ENCODE results near the gene RAET1E. TPM values are rescaled to one million over a fixed set of nuclear protein-coding genes. Genes with fewer than 3 reads are reported as not detected.
"Not testable (repeated sequence)": the region's sequence is repeated elsewhere in the genome, so short reads cannot be mapped to it uniquely, and the experiment has no call there.

The RAET1E gene
- total RNA-seq, 1 donor from 2014 or later, result 0.23 TPM

DNA sequence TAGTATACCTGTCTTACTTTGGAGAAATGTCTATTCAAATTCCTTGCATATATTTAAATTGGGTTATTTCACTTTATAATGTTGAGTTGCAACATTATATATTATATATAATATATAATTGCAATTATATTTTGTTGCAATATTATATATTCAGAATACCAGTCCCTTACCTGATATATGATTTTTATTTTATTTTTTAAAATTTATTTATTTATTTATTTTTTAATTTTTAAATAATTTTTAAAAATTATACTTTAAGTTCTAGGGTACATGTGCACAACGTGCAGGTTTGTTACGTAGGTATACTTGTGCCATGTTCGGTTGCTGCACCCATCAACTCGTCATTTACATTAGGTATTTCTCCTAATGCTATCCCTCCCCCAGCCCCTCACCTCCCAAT, 29.1 kb upstream of the RAET1E start:
- DNase-seq (ENCODE audit: low spot score), result not testable (repeated sequence)

DNA sequence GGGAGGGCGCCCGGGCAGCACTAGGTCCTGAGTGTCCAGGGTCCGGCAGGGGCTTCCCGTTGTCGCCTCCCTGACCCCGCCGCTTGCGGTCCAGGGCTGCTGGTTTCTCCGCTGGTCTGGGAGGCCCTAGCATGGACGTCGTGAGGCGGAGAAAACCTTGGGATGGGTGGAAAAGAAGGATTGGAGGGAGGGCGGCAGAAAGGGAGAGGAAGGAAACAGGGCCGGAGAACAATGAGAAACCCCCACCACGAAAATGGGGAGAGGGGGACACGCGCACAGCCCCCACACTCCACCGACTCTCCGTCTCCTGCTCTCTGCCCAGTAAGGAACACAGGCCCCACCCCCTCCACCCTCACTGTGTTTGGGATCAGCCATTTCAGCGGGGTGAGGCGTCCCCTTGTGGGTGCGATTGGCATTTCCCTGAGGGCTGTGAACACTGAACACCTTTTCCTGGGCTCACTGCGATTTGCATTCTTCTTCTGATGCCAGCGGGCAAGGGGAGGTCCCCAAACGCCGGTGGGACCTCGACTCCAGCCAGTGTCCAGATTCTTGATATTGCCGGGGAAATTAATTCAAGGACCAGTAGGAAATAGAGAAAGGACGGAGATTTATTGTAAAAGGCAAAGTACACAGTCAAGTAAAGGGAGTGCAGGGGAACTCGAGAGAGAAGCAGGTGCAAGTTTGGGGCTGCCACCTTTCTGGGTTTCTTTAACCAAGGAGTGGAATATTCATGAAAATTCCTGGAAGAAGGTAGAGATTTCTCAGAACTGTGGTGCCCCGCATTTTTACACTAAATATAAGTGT, 28.3 kb upstream of the RAET1E start:
- DNase-seq (ENCODE audit: low spot score), result peak; percentile 91

DNA sequence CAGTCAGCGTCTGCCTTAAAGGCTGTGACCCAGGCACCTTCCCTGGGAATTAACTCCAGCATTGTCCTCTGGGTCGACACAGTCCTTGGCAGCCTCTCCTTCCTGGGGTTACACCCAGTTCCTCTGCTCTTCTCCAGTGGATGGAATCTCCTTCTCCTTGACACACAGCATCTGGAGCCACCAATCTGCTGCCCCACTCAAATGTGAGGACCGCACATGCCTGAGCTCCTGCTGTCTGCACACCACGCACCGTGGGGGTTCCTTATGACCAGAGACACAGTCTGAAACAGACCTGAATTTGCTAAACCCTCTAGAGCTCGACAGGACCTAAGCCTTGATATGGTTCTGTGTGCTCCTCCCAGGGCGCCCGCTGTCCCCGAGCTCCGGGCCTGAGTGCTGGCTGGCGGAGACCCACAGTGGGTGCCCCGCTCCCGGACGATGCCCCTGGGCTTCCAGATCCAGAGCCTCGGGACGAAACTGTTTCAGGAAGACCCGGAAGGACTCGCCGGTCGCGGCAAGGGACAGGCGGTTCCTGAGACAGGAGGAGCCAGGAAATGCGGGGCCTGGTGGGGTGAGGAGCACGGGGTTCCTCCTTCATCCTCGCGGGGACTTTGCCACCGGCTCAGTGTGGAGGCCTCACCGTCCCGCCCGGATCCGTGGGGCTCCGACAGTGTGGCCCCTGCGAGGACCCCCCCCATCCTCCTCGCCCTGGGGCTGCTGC, 27.5 kb upstream of the RAET1E start:
- DNase-seq (ENCODE audit: low spot score), result no peak

DNA sequence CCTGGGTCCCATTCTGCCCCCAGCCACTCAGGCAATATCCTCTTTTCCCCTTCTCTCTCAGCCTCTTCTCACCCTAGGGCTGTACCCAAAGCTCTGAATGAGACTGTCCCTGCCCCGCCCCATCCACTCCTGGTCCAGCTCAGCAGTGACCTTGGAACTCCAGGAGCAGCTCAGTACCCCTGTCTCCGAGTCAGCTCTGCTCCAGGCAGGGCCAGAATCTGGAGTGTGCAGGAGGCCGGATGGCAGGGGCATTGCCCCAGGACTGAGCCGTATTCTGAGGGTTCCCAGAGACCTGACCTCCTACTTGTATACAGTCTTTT, 27.0 kb upstream of the RAET1E start:
- DNase-seq (ENCODE audit: low spot score), result no peak

GRCh38 chr6:149924206-149924932, 26.5 kb upstream of the RAET1E start:
- DNase-seq (ENCODE audit: low spot score), result no peak

DNA sequence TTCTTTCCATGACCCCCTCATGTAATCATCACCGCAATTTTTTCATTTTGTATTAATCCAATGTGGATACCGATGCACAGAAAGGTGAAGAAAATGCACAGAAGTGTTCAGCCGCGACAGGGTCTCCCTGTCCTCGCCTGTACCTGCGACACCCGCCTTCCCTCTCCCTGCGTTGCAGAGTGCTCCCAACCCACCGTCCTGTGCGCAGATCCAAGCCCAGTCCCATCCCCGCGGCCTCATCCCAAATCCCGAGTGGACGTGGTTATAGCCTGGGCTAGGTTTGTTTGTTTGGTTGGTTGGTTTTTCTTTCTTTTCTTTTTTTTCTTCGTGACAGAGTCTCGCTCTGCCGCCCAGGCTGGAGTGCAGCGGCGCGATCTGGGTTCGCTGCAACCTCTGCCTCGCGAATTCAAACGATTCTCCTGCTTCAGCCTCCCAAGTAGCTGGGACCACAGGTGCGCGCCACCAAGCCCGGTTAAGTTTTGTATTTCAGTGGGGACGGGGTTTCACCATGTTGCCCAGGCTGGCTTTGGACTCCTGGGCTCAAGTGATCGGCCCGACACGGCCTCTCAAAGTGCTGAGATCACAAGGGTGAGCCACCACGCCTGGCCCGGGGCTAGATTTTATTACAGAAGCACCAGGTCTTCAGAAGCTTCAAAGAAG, 25.5 kb upstream of the RAET1E start:
- no peak for DNase-seq (ENCODE audit: low spot score)

DNA sequence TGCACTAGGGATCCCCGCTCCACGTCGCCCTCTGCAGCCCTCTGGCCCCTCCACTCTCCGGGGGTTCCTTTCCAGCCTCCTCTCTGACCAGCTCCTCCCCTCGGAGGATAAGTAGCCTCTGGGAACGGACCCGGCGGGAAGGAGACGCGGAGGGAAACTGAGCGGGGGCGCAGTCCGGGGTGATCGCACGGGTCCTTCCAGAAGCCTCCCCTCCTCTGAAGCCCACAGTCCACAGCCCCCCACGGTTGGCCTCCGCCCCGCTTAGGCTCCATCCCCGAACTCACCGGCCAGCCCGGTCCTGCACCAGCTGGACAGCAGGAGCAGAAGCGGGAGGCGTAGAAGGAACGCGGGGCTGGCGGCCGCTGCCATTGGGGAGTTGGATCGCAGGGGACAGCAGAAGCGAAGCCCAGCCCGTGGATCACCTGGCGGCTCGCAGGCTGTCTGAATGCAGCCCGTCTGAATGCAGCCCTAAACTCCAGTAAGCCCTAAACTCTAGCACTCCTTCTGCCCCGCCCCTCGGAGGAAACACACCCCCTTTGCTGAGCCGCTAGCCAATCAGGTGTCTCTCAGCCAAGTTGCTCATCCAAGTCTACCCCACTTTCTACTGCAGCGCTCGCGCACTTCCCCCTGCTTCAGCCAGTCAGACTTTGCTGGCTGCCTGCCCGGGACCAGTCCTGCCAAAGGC, 24.9 kb upstream of the RAET1E start, which contains the start of gene RAET1G:
TSS of gene RAET1G (minus strand) at position 480 of the 685 bp plus-strand sequence. CDS start at position 369, 111 bp downstream.
- DNase-seq (ENCODE audit: low spot score), result peak; percentile 89

- DNase-seq (ENCODE audit: low spot score), result not testable (repeated sequence)
Measured at GRCh38 chr6:149922091-149922490, 24.2 kb upstream of the RAET1E start.

GRCh38 chr6:149921361-149921760, 23.4 kb upstream of the RAET1E start:
- DNase-seq (ENCODE audit: low spot score), result no peak

- DNase-seq (ENCODE audit: low spot score), result no peak
Measured at GRCh38 chr6:149919834-149920225, 21.9 kb upstream of the RAET1E start.

DNA sequence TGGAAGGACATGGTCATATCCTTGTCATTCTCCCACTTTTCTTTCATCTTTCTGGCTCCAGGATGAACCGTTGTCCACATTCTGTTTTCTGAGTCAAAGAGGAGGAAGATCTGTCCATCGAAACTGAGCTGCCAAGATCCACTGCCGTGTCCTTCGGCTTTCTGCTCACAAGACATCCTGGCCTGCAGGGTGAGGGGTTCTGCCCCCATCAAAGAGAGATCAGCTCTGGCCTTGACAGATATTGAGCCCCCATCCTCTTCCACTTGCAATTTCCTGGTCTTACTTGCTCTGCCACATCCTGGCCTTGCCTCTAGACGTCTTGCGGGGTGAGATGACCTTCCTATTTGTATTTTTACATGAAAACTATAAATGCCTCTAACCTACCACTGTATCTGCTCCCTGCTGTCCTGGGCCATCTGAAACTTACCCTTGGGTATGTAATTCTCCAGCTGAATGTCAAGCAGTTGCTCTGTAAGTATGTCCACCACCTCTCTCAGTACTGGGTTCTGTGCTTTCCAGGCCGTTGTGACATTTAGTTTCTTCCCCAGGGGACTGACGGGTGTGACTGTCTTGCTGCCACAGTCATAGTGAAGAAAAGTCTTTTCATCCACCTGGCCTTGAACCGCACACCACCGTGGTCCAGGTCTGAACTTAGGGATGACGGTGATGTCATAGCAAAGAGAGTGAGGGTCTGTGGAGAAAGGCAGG, 21.4 kb upstream of the RAET1E start:
- not testable (repeated sequence) for DNase-seq (ENCODE audit: low spot score)

GRCh38 chr6:149918151-149918905, 20.4 kb upstream of the RAET1E start:
- no peak for DNase-seq (ENCODE audit: low spot score)

DNA sequence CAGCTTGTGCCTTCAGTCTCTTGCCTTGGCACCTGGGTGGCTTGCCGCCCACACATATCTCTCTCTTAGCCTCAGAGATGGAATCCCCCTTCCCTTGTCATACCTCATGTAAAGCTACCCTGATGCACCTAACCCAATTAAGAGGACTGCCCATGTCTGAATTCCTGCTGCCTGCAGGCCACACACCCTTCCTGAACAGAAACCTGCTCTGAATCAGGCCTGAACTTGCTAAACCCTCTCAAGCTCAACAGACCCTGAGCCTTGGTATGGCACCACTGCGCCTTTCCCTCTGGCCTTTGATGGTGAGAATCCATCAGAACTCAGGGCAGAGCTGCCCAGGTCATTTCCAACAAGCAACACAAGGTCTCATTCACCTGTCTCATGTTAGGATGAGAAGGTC, 19.8 kb upstream of the RAET1E start:
- DNase-seq (ENCODE audit: low spot score), result no peak

- DNase-seq (ENCODE audit: low spot score), result no peak
Measured at GRCh38 chr6:149915970-149916865, 18.3 kb upstream of the RAET1E start.

GRCh38 chr6:149913540-149914240, 15.8 kb upstream of the RAET1E start:
- no peak for DNase-seq (ENCODE audit: low spot score)

DNA sequence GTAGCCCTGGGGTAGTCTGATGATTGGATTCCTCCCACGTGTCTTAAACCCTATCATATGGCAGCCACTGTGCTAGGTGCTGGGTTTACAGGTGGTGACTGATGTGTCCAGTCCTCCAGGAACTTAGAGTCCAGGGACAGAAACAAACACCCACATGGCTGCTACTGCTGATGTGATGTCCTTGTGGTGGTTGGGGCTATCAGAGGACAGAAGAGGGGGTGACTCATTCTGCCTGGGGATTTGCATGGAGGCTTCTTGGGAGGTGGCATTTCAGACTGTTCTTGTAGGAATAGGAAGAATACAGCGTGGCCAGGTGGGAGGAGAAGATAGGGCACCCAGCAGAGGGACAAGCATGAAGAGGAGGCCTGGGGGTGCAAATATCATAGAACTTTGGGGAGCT, 15.2 kb upstream of the RAET1E start:
- no peak for DNase-seq (ENCODE audit: low spot score)

DNA sequence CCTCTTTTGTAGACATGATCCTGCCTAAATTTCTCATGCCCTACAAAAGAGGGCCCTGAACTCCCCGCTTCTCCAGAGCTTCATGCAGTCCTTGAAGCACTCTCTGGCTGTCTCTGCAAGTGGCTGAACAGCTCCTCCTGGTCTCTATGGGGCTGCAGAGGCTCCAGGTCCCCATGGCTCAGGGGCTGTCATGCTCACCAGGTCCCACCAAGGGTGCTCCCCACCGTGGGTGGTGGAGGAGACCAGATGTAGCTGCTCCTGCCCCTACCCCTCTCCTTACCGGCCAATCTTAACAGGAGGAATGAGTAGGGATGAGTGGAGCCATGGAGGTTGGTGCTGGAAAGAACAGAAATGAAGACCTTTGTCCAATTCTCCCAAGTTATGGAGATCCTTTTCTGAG, 14.8 kb upstream of the RAET1E start:
- DNase-seq (ENCODE audit: low spot score), result not testable (repeated sequence)

DNA sequence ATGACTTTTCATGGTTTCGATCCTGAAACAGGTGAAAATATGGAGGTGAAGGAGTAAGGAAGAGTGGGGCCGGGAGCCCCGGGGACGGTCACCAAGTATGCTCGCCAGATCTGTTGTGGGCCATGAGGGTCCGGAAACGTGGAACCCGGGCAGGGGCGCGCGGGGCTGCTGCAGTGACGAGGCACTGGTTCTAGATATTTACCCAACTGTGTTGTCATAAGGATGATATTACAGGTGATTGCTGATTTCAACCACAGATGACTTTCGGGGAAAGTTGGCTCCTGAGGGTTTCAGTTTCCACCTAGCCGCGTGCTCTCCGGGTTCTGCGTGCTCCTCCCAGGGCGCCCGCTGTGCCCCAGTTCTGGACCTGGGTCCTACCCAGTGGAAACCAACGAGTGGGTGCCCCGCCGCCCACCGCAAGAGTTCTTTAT, 12.8 kb upstream of the RAET1E start:
- no peak for DNase-seq (ENCODE audit: low spot score)

Data from mucosa of gallbladder (tissue), 1 donor.